ENCODE results near the gene GCN1.
"Not testable (repeated sequence)": the region's sequence is repeated elsewhere in the genome, so short reads cannot be mapped to it uniquely, and the experiment has no call there.

GCN1 gene

GRCh38 chr12:120211243-120211903, 16.9 kb upstream of the GCN1 start:
- H3K4me3 Mint-ChIP-seq, result no peak overlapping the region
- H3K27me3 Mint-ChIP-seq, result no peaks in the 10 kb centered on the region
- peaks cover 1% of the 10 kb centered on the region for H3K36me3 Mint-ChIP-seq
- no peaks in the 10 kb centered on the region for H3K9me3 Mint-ChIP-seq
- H3K4me1 Mint-ChIP-seq, result no peaks in the 10 kb centered on the region
- no peak overlapping the region for H3K27ac Mint-ChIP-seq

GRCh38 chr12:120209851-120210250, 15.3 kb upstream of the GCN1 start:
- Mint-ChIP-seq H3K27me3 (no peaks in the 10 kb centered on the region), H3K9me3 (no peaks in the 10 kb centered on the region), H3K27ac (no peak overlapping the region), H3K4me3 (no peak overlapping the region), H3K36me3 (no peaks in the 10 kb centered on the region), H3K4me1 (no peaks in the 10 kb centered on the region)

- no peak overlapping the region for H3K27ac Mint-ChIP-seq
- peaks cover 4% of the 10 kb centered on the region for H3K4me1 Mint-ChIP-seq
- no peaks in the 10 kb centered on the region for H3K36me3 Mint-ChIP-seq
- H3K27me3 Mint-ChIP-seq, result no peaks in the 10 kb centered on the region
- no peak overlapping the region for H3K4me3 Mint-ChIP-seq
- no peaks in the 10 kb centered on the region for H3K9me3 Mint-ChIP-seq
Observed at GRCh38 chr12:120207227-120207626, 12.7 kb upstream of the GCN1 start.

GRCh38 chr12:120206781-120207180, 12.3 kb upstream of the GCN1 start:
- not testable (repeated sequence) for H3K27me3 Mint-ChIP-seq, H3K27ac Mint-ChIP-seq, H3K36me3 Mint-ChIP-seq, H3K9me3 Mint-ChIP-seq, H3K4me3 Mint-ChIP-seq, H3K4me1 Mint-ChIP-seq

- Mint-ChIP-seq H3K4me1 (peaks cover 7% of the 10 kb centered on the region), H3K9me3 (no peaks in the 10 kb centered on the region), H3K4me3 (no peak overlapping the region), H3K27ac (peak overlapping the region; percentile 43), H3K27me3 (no peaks in the 10 kb centered on the region), H3K36me3 (no peaks in the 10 kb centered on the region)
Observed at GRCh38 chr12:120206228-120206627, 11.7 kb upstream of the GCN1 start.

GRCh38 chr12:120204171-120204570, 9.7 kb upstream of the GCN1 start:
- no peaks in the 10 kb centered on the region for H3K9me3 Mint-ChIP-seq
- H3K27ac Mint-ChIP-seq, result no peak overlapping the region
- no peak overlapping the region for H3K4me3 Mint-ChIP-seq
- no peaks in the 10 kb centered on the region for H3K27me3 Mint-ChIP-seq
- peaks cover 10% of the 10 kb centered on the region for H3K4me1 Mint-ChIP-seq
- H3K36me3 Mint-ChIP-seq, result peaks cover 17% of the 10 kb centered on the region

GRCh38 chr12:120200364-120200800, 5.9 kb upstream of the GCN1 start:
- Mint-ChIP-seq H3K4me3 (peak overlapping the region; percentile 98), H3K27ac (peak overlapping the region; percentile 99), H3K36me3 (peaks cover 36% of the 10 kb centered on the region), H3K4me1 (peaks cover 38% of the 10 kb centered on the region), H3K9me3 (no peaks in the 10 kb centered on the region), H3K27me3 (no peaks in the 10 kb centered on the region)

- Mint-ChIP-seq H3K27ac (peak overlapping the region; percentile 99), H3K4me1 (peaks cover 42% of the 10 kb centered on the region), H3K36me3 (peaks cover 39% of the 10 kb centered on the region), H3K9me3 (no peaks in the 10 kb centered on the region), H3K27me3 (no peaks in the 10 kb centered on the region), H3K4me3 (peak overlapping the region; percentile 98)
Observed at GRCh38 chr12:120199595-120200306, 5.2 kb upstream of the GCN1 start.

- Mint-ChIP-seq H3K4me1 (peaks cover 43% of the 10 kb centered on the region), H3K27me3 (no peaks in the 10 kb centered on the region), H3K27ac (peak overlapping the region; percentile 99), H3K9me3 (no peaks in the 10 kb centered on the region), H3K4me3 (peak overlapping the region; percentile 98), H3K36me3 (peaks cover 39% of the 10 kb centered on the region)
Observed at GRCh38 chr12:120199025-120199424, 4.5 kb upstream of the GCN1 start.

GRCh38 chr12:120197542-120197887, 3.0 kb upstream of the GCN1 start:
- peaks cover 41% of the 10 kb centered on the region for H3K36me3 Mint-ChIP-seq
- no peaks in the 10 kb centered on the region for H3K27me3 Mint-ChIP-seq
- no peaks in the 10 kb centered on the region for H3K9me3 Mint-ChIP-seq
- H3K27ac Mint-ChIP-seq, result peak overlapping the region; percentile 65
- H3K4me3 Mint-ChIP-seq, result peak overlapping the region; percentile 98
- peaks cover 48% of the 10 kb centered on the region for H3K4me1 Mint-ChIP-seq

GRCh38 chr12:120196817-120197541, 2.5 kb upstream of the GCN1 start:
- Mint-ChIP-seq H3K4me1 (peaks cover 45% of the 10 kb centered on the region), H3K27ac (peak overlapping the region; percentile 84), H3K4me3 (peak overlapping the region; percentile 98), H3K36me3 (peaks cover 44% of the 10 kb centered on the region)
- not testable (repeated sequence) for H3K27me3 Mint-ChIP-seq, H3K9me3 Mint-ChIP-seq

- Mint-ChIP-seq H3K4me3 (peak overlapping the region; percentile 98), H3K27ac (peak overlapping the region; percentile 72), H3K36me3 (peaks cover 48% of the 10 kb centered on the region), H3K9me3 (no peaks in the 10 kb centered on the region), H3K27me3 (no peaks in the 10 kb centered on the region), H3K4me1 (peaks cover 50% of the 10 kb centered on the region)
Observed at GRCh38 chr12:120196363-120196762, 1.8 kb upstream of the GCN1 start.

GRCh38 chr12:120194226-120194533, 335 bp downstream of the GCN1 start:
- Mint-ChIP-seq H3K9me3 (no peaks in the 10 kb centered on the region), H3K4me3 (peak overlapping the region; percentile 97), H3K4me1 (peaks cover 48% of the 10 kb centered on the region), H3K36me3 (peaks cover 33% of the 10 kb centered on the region), H3K27ac (peak overlapping the region; percentile 95), H3K27me3 (no peaks in the 10 kb centered on the region)

GRCh38 chr12:120193286-120193685, 1.2 kb downstream of the GCN1 start:
- H3K4me3 Mint-ChIP-seq, result peak overlapping the region; percentile 97
- not testable (repeated sequence) for H3K27ac Mint-ChIP-seq, H3K9me3 Mint-ChIP-seq, H3K27me3 Mint-ChIP-seq
- peaks cover 39% of the 10 kb centered on the region for H3K4me1 Mint-ChIP-seq
- H3K36me3 Mint-ChIP-seq, result peaks cover 24% of the 10 kb centered on the region

- Mint-ChIP-seq H3K36me3 (peaks cover 25% of the 10 kb centered on the region), H3K27ac (peak overlapping the region; percentile 30), H3K4me1 (peaks cover 32% of the 10 kb centered on the region), H3K27me3 (no peaks in the 10 kb centered on the region), H3K9me3 (no peaks in the 10 kb centered on the region), H3K4me3 (no peak overlapping the region)
Observed at GRCh38 chr12:120190985-120191480, 3.5 kb downstream of the GCN1 start.

GRCh38 chr12:120190386-120190785, 4.1 kb downstream of the GCN1 start:
- no peak overlapping the region for H3K4me3 Mint-ChIP-seq
- no peaks in the 10 kb centered on the region for H3K9me3 Mint-ChIP-seq
- peaks cover 25% of the 10 kb centered on the region for H3K36me3 Mint-ChIP-seq
- peaks cover 29% of the 10 kb centered on the region for H3K4me1 Mint-ChIP-seq
- H3K27ac Mint-ChIP-seq, result no peak overlapping the region
- H3K27me3 Mint-ChIP-seq, result no peaks in the 10 kb centered on the region

All from activated naive CD4-positive, alpha-beta T cell treated with anti-CD3 and anti-CD28 coated beads, Interleukin-2, amount 50 U/mL, for 24 hours (primary cell).